AG04450 (cell line): ENCODE results near the gene PTPRD. TPM values are rescaled to one million over a fixed set of nuclear protein-coding genes. Genes with fewer than 3 reads are reported as not detected.

ENCODE experiments used
- CTCF ChIA-PET: fragments of 300-600, 350-600 bp; formaldehyde crosslinking; extraction: SDS; loops from one replicate; lab custom pipeline; 2022; ENCODE audit warnings: antibody characterized with exemption, inconsistent platforms; lab: Charles Lee
- POLR2A ChIA-PET: fragments of 350-600 bp; formaldehyde crosslinking; extraction: SDS; loops from one replicate; lab custom pipeline; 2021; ENCODE audit warnings: antibody characterized with exemption, inconsistent platforms; lab: Yijun Ruan, JAX
- DNase-seq: peaks from one replicate; pipeline ENCODE4 v3.0.0-alpha.2; 2011; ENCODE audit warnings: low read depth, low spot score
- H3K27ac ChIP-seq: one replicate; pipeline ENCODE4 v1.5.1; 2012; ENCODE audit warnings: low read depth, low read length, control low read depth
- H3K27me3 ChIP-seq: one replicate; pipeline ENCODE4 v1.6.0; 2012; ENCODE audit warnings: low read length; ENCODE audit not compliant: control insufficient read depth, insufficient read depth
- H3K4me3 ChIP-seq: 2 replicates; pipeline ENCODE4 v1.5.1; 2011; ENCODE audit warnings: mild to moderate bottlenecking, low read depth, low read length, control low read depth
- H3K9me3 ChIP-seq: 2 replicates; pipeline ENCODE4 v1.5.1; 2012; ENCODE audit warnings: low read length; ENCODE audit not compliant: control insufficient read depth, insufficient read depth
- CTCF ChIP-seq: IDR thresholded peaks from 2 replicates; pipeline ENCODE4 v1.5.1; 2011; ENCODE audit warnings: low read depth, low read length, control low read depth, inconsistent platforms
- polyA plus RNA-seq: library from polyadenylated mRNA; depleted of rRNA; stranded (reverse); fragments of >200 nt; gene quantifications from 2 replicates; pipeline ENCODE4 v1.2.3, GENCODE V29; 2011

PTPRD gene
- polyA plus RNA-seq, 1 experiment: 0.19 TPM

GRCh38 chr9:8784838-8785237 is 1828.0 kb downstream of the PTPRD start:
- Histone ChIP-seq H3K9me3 (peaks cover under 1% of the 10 kb centered on the region; the same call in 1 of the 2 replicates), H3K27me3 (no peaks in the 10 kb centered on the region), H3K27ac (no peak overlapping the region), H3K4me3 (no peak overlapping the region)
- ChIA-PET POLR2A (no interaction called here), CTCF (no interaction called here)
- no peak for DNase-seq
- TF ChIP-seq CTCF: no peak

GRCh38 chr9:8783941-8784340 is 1828.9 kb downstream of the PTPRD start:
- Histone ChIP-seq H3K9me3 (no peaks in the 10 kb centered on the region; the same call in 1 of the 2 replicates), H3K27me3 (no peaks in the 10 kb centered on the region), H3K27ac (no peak overlapping the region), H3K4me3 (no peak overlapping the region)
- no peak for TF ChIP-seq CTCF
- no peak for DNase-seq
- ChIA-PET POLR2A (no interaction called here), CTCF (no interaction called here)

- no peak overlapping the region for H3K4me3 ChIP-seq
- no peak for TF ChIP-seq CTCF
- H3K9me3 ChIP-seq: no peaks in the 10 kb centered on the region; the same call in 1 of the 2 replicates
- POLR2A ChIA-PET: no interaction called here
- CTCF ChIA-PET: interaction anchor here (0.7 kb wide), 1 partner anchor 9 kb away, joined by 3 read pairs; no protein-coding TSS in a partner anchor
- H3K27ac ChIP-seq: no peak overlapping the region
- H3K27me3 ChIP-seq: no peaks in the 10 kb centered on the region
- DNase-seq: no peak
Observed at GRCh38 chr9:8782237-8782636, 1830.6 kb downstream of the PTPRD start.

GRCh38 chr9:8781458-8781857 is 1831.3 kb downstream of the PTPRD start:
- Histone ChIP-seq H3K27ac (no peak overlapping the region), H3K9me3 (no peaks in the 10 kb centered on the region; the same call in none of the 2 replicates), H3K27me3 (no peaks in the 10 kb centered on the region), H3K4me3 (no peak overlapping the region)
- no peak for TF ChIP-seq CTCF
- DNase-seq: no peak
- ChIA-PET POLR2A (no interaction called here), CTCF (no interaction called here)

GRCh38 chr9:8780386-8780785 is 1832.4 kb downstream of the PTPRD start:
- no peak for DNase-seq
- ChIA-PET CTCF (no interaction called here), POLR2A (no interaction called here)
- no peak overlapping the region for H3K4me3 ChIP-seq
- no peaks in the 10 kb centered on the region for H3K27me3 ChIP-seq
- no peaks in the 10 kb centered on the region; the same call in none of the 2 replicates for H3K9me3 ChIP-seq
- H3K27ac ChIP-seq: no peak overlapping the region
- no peak for TF ChIP-seq CTCF
